DMS53 (cell line): ENCODE measurements around the gene BPIFB6.

Experiments
- DNase-seq: peaks from one replicate; lab custom pipeline; 2025; lab: John Stamatoyannopoulos, UW

Gene BPIFB6

DNA sequence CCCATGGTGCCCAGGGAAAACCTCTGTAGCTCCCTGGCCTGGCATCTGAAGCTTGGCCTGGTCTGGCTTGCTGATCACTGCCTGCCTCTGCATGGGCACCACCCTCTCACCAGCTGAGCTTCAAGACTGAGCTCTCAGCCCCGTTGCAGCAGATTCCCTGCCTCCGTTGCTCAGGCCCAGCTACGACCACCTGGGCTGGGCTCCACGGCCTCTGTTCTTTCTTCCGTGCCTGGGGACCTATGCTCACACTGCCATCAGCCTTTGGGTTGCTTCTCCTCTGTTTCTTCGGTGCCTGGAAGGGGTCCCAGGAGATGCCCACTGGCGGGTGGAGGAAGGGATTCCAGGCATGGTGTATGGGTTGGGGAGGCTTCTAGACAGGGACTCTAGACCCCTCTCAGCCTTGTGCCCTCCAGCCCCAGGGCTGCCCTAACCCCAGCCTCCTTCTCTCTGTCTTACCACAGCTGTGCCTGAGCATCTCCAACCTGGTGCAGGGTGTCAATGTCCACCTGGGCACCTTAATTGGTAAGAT is 14.8 kb upstream of the BPIFB6 start:
- DNase-seq, result no peak

DNA sequence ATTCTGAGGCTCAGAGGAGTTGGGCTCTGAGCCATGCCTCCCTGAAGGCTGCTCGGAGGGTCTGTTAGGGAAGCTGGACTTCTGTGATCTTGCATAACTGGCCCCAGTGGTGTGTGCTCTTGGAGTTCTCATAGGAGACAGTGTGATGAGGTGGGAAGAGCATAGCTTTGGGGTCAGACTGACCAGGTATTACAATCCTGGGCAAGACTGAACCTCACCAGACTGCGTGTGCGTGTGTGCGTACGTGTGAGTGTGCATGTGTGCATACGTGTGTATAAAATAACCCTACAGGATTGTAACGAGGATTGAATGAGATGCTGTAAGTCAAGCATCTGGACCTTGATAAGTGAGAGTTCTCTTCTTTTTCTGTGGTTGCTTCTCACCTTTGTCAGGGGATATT is 13.9 kb upstream of the BPIFB6 start:
- no peak for DNase-seq

DNA sequence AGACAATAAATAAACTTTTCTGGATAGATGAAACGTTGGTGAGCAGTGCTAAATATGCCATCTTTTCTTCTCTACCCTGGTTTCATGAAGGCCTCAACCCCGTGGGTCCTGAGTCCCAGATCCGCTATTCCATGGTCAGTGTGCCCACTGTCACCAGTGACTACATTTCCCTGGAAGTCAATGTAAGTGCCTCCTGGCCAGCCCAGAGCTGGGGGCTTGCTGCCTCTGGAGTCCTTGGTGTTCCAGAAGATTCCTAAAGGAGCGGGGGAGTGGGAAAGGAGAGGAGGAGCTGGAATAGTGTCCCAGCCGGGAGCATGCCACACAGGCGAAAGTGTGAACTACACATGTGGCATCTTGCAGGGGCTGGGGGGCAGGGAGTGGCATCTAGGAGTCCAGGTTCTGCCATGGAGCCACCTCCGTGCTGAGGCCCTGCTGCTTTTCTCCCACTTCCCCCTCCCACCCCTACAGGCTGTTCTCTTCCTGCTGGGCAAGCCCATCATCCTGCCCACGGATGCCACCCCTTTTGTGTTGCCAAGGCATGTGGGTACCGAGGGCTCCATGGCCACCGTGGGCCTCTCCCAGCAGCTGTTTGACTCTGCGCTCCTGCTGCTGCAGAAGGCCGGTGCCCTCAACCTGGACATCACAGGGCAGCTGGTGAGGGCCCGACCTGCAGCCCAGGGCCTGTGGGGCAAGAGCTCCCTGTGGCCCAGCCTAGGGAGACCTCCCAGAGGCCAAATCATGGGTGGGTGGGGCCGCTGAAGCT is 13.1 kb upstream of the BPIFB6 start:
- no peak for DNase-seq

DNA sequence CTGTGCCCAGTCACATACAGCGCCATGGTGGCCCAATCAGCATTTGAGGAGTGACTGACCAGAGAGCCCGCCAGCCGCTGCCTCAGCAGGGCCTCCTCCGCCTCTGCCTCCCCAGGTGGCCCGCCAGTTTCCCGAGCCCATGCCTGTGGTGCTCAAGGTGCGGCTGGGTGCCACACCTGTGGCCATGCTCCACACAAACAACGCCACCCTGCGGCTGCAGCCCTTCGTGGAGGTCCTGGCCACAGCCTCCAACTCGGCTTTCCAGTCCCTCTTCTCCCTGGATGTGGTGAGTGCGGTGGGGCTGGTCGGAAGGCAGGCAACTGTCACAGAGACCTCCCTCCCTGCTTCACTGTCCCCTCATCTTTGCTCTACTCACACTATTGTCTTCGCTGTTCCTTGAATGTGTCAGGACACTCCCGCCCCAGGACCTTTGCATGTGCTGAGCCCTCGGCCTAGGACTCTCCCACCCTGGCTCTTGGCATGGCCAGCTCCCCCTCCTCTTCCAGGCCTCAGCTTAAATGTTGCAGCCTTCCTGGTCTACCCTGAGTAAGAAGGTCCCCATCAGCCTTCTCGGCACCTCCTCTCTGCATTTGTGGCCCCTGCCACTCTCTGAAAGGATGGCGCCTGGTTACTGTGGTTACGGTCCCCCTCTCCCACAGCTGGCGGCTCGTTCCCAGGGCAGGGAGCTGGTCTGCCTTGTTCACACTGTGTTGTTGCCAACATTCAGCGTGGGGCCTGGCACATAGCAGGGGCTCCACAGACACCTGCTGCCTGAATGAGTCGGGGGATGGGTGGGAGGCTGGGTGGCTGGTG is 11.8 kb upstream of the BPIFB6 start:
- no peak for DNase-seq

DNA sequence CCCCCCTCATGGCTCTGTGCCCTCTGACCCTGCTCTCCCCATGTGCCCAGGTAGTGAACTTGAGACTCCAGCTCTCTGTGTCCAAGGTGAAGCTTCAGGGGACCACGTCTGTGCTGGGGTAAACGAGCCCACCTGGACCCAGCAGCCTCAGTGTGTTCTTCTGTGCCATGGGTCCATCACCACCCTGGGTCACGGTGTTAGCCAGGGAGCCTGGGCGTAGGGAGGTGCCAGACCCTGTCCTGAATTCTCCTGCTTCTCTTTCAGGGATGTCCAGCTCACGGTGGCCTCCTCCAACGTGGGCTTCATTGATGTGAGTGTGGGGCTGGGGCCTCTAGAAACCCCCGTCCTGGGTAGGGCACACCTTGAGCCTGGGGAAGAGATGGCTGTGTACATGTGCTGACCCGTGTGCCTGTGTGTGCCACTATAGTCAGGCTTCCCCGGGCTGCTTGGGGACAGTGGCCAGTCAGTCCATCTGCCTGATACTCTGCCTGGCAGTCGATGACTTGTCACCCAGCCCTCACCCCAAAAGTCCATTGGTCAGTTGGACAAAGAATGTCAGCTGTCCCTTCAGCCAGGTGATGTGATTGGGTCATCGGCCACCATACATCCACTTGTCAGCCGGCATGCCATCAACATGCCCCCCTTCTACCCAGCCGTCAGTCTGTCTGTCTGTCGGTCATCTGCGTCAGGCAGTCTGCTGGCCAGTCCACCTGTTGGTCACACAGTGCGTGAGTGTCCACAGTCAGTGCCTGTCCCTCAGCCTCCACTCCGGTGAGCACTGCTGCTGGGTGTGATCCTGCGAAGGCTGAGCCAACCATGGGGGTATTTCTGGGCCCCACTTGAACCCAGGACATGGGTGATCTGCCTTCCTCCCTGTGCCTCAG is 10.9 kb upstream of the BPIFB6 start:
- DNase-seq, result no peak

DNA sequence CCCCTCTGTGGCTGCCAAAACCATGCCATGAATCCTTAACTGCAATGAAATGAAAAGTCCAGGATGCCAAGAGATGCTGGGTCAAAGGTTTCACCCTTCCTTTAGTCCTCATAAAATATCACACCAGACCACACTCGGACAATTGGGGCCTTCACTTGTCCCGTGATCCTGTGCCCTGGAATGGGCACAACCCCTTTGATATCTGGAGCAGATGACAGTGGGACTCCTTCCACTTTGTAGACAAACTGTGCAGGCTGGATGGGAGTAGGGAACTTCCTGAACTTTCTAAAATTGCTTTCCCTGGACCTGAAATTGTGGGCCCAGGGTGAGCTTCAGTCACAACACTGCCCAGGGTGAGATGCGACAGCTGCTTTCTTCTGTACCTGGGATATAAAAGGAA is 9.6 kb upstream of the BPIFB6 start:
- no peak for DNase-seq

DNA sequence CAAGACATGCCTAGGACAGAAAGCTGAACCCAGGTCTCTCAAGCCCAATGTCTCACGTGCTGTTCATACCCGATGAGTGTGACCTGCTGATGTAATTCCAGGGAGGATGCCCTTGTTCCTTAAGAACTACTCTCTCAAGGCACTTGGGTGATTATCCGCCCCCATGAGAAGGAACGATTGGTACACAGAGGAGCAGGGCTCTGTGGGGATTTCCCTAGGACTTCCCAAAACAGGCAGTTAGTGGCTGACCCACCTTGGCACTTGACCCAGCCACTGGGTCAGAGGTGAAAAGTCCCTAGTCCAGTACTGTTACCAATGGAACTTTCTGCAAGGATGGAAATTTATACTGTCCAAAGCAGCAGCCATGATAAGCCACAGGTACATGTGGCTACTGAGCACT is 9.2 kb upstream of the BPIFB6 start:
- no peak for DNase-seq

- DNase-seq, result no peak
Measured at GRCh38 chr20:33022694-33023438, 8.6 kb upstream of the BPIFB6 start.

DNA sequence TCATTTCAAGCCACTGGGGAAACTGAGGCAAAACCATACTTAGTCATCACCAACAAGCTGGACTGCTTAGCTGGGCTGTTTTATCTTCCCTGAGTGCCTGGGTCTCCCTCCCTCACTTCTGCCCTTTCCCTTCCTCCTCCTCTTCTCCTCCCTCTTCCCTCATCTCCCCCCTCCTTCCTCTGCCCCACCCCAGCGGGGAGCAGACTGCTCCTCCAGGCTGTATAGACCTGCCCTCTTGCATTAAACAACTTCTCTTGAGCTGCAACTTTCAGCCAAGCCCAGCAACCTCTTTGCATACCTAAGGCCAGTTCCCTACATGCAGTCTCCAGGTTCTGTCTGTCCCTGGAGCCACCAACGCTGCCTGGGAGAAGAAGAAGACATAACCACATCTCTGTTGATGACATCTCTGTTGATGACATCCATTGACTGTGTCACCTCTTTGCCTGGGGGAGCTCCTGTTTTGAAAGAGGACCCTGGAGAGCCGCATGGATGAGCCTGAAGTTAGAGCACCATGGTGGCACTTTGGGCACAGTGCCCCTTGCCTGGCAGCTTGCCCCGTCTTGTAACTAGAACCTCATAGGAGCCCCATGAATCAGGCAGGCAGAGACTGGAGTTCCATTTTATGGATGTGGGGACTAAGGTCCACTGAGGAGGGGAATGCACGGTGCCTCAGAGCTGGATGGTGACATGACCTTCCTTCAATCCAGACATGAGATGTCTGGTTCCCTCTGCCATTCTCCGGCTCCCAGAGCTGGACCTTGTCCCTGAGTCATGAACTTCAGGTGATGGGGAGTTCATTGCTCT is 7.8 kb upstream of the BPIFB6 start:
- no peak for DNase-seq

DNA sequence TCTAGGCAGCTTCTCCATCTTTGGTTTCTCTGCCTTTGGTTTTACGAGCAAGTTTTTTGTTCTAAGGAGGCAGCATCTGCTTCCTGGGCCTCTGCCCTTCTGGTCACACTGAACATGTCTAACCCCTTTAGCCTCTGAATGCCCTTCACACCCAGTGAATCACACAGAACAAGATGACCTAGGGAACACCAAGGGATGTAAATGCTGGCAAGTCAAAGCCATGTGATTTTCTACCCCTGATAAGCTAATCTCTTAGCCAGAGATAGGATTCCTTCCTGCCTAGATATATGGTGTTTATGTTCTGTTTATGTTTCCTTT is 7.2 kb upstream of the BPIFB6 start:
- no peak for DNase-seq

GRCh38 chr20:33024609-33025317 is 6.7 kb upstream of the BPIFB6 start:
- no peak for DNase-seq

- no peak for DNase-seq
Measured at GRCh38 chr20:33025318-33025876, 6.1 kb upstream of the BPIFB6 start.

DNA sequence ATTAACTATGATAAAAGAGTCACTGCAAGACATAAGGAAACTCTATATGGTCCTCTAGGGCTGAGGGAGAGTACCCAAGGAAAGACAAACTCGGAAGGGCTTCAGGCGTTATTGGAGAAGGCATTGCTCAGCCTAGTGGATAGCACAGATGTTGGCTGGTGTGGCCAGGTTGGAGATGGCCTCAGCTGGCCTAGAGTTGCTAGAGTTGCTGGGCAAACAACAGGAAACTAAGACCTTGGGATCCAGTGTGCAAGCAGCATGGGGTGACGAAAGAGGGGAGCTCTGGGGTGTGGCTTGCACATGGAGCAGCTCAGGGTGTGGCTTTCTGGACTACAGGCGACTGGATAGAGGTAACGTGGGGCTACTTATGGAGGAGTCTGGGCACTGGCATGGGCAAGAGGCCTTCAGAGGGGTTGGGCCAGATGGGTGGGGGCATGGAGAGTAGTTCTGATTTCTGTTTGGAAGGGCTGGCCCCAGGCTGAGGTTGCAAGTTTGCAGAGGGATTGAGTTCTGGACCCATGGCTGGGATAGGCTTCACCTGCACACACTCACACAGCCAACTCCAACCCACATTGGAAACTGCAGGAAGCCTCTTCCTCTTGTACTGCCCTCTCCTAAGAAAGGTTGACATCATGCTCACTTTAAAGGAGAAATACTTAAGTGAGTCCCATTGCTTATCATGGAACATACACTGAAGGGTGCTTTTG is 5.2 kb upstream of the BPIFB6 start:
- DNase-seq, result no peak

DNA sequence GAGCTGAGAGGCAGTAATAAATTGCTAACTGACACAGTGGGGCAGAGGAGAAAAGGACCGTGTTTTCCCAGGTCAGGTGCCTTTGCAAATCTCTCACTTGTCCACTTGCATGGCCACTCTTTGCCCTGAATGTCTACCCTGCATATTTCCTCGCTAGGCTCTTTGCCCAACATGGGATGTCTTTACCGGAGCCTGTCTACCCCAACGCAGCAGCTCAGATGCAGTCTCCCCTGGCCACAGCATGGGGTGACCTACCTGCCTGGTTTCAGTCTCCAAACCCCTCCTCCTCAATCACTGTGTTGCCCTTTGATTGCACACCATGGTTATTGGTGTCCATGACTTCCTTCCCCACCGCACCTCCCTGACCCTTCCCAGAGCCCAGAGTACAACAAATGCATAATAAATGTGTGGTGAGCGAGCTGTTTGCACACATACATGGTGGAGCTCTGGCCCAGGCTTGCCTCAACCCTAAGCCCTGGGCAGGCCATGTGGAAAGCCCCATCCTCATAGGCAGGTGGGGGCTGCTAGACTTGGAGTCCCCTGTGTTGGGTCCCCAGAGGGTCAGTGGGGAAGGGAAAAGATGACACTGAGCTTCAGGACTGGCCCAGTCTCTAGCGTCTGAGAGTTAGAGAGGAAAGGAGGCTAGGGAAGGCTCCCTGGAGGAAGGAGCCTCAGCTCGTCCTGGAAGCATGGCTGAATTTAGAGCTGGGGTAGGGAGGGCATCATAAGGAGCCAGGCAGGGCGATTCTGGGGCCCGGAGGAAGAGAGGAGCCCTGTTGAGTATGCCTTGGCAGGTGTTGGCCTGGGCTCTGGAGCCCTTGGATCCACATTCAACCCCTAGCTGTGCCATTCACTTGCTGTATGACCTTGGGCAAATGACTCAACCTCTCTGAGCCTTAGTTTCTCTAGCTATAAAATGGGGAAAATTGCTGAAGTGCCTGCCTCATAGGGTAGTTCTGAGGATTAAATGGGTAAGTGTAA is 4.4 kb upstream of the BPIFB6 start:
- DNase-seq, result no peak

- DNase-seq, result no peak
Measured at GRCh38 chr20:33027769-33028751, 3.4 kb upstream of the BPIFB6 start.

- no peak for DNase-seq
Measured at GRCh38 chr20:33028875-33029274, 2.6 kb upstream of the BPIFB6 start.

- no peak for DNase-seq
Measured at GRCh38 chr20:33030076-33030475, 1.4 kb upstream of the BPIFB6 start.
